ENCODE data around the gene CWF19L1.

The CWF19L1 gene

DNA sequence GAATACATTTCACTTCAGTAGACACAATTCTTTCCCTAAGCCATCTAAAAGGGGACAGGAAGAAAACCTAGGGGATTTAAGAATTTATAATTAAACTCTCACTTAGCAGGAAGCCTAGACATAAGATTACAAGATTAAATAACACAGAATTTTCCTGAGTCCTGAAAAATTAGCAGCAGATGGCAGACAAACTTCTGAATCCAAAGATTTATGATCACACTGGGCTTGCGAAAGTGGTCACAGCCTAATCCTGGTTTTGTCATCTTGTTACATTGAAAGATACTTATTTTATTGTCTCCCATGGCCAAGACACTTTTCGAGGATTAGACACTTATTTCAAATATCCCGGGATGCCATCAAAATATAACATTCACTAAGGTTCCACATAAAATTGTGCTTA is 84.5 kb downstream of the CWF19L1 start:
- POLR2A ChIA-PET: no interaction called here
- CTCF ChIA-PET: no interaction called here

More for the DNA sequence above, 84.5 kb downstream of the CWF19L1 start:
- DNase-seq (ENCODE audit: extremely low spot score): no peak
- TF ChIP-seq BHLHE40 (IDR thresholded peaks at IDR 0.05; ENCODE audit: borderline replicate concordance): no peak
- TF ChIP-seq L3MBTL2 (conservative IDR thresholded peaks at IDR 0.05): no peak
- TF ChIP-seq ZNF384 (IDR thresholded peaks at IDR 0.05): no peak
- TF ChIP-seq, protein P1, sequence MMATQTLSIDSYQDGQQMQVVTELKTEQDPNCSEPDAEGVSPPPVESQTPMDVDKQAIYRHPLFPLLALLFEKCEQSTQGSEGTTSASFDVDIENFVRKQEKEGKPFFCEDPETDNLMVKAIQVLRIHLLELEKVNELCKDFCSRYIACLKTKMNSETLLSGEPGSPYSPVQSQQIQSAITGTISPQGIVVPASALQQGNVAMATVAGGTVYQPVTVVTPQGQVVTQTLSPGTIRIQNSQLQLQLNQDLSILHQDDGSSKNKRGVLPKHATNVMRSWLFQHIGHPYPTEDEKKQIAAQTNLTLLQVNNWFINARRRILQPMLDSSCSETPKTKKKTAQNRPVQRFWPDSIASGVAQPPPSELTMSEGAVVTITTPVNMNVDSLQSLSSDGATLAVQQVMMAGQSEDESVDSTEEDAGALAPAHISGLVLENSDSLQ (IDR thresholded peaks at IDR 0.05): no peak
- no peak for TF ChIP-seq SUZ12 (IDR thresholded peaks at IDR 0.05)
- no peak for TF ChIP-seq CTBP1 (IDR thresholded peaks at IDR 0.05; ENCODE audit: borderline replicate concordance)
- no peak for TF ChIP-seq FOXA1 (IDR thresholded peaks at IDR 0.05)
- TF ChIP-seq NFRKB (IDR thresholded peaks at IDR 0.05): no peak
- no peak for TF ChIP-seq HDGF (IDR thresholded peaks at IDR 0.05; ENCODE audit: borderline replicate concordance)
- no peak for TF ChIP-seq ARNT (IDR thresholded peaks at IDR 0.05)
- no peak for TF ChIP-seq ELF4 (IDR thresholded peaks at IDR 0.05)
- no peak for TF ChIP-seq FOXM1 (IDR thresholded peaks at IDR 0.05; ENCODE audit: borderline replicate concordance)

All from HEK293T (cell line).